NB4 (cell line): ENCODE measurements around the gene MSRB3.

ENCODE experiments used
- DNase-seq: peaks from one replicate; pipeline ENCODE4 v3.0.0; 2010; ENCODE audit warnings: low read depth
- H3K4me3 ChIP-seq: one replicate; pipeline ENCODE4 v1.5.1; 2011; ENCODE audit warnings: mild to moderate bottlenecking, low read depth, low read length, moderate library complexity
- MYC ChIP-seq: IDR thresholded peaks from 2 replicates; pipeline ENCODE4 v1.6.1; 2011; ENCODE audit warnings: low read depth, low read length
- POLR2A ChIP-seq: IDR thresholded peaks from 2 replicates; pipeline ENCODE4 v1.6.1; 2011; ENCODE audit warnings: mild to moderate bottlenecking; ENCODE audit not compliant: insufficient read length; ENCODE audit errors: extremely low read depth
- TF ChIP-seq, protein P1 (sequence below): IDR thresholded peaks from 2 replicates; pipeline ENCODE4 v1.6.1; 2011; ENCODE audit warnings: low read depth, low read length
- TF ChIP-seq, protein P2 (sequence below): IDR thresholded peaks from one replicate; pipeline ENCODE4 v1.5.1; 2012; ENCODE audit warnings: low read depth, low read length

The MSRB3 gene

DNA sequence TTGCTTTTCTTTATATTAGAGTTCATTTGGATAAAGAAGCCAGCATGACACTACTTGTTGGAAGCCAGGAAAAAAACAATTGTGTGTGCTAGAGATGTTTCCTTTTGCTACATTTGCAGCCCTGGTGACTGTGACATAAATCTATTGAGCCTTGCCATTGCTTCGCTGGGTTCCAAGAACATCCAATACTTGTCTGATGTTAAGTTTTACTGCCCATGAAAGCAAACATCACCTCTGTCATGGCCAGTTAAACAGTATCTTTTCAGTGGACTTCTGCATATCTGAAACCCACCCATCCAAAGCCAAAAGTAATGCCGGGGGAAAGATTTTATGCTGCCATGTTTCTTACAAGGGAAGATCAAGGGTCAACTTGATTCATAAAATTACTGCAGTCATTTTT, 184.0 kb downstream of the MSRB3 start:
- DNase-seq, result no peak
- TF ChIP-seq, protein P1, sequence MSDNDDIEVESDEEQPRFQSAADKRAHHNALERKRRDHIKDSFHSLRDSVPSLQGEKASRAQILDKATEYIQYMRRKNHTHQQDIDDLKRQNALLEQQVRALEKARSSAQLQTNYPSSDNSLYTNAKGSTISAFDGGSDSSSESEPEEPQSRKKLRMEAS, result no peak
- TF ChIP-seq, protein P2, sequence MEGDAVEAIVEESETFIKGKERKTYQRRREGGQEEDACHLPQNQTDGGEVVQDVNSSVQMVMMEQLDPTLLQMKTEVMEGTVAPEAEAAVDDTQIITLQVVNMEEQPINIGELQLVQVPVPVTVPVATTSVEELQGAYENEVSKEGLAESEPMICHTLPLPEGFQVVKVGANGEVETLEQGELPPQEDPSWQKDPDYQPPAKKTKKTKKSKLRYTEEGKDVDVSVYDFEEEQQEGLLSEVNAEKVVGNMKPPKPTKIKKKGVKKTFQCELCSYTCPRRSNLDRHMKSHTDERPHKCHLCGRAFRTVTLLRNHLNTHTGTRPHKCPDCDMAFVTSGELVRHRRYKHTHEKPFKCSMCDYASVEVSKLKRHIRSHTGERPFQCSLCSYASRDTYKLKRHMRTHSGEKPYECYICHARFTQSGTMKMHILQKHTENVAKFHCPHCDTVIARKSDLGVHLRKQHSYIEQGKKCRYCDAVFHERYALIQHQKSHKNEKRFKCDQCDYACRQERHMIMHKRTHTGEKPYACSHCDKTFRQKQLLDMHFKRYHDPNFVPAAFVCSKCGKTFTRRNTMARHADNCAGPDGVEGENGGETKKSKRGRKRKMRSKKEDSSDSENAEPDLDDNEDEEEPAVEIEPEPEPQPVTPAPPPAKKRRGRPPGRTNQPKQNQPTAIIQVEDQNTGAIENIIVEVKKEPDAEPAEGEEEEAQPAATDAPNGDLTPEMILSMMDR, result no peak
- TF ChIP-seq POLR2A, result no peak

DNA sequence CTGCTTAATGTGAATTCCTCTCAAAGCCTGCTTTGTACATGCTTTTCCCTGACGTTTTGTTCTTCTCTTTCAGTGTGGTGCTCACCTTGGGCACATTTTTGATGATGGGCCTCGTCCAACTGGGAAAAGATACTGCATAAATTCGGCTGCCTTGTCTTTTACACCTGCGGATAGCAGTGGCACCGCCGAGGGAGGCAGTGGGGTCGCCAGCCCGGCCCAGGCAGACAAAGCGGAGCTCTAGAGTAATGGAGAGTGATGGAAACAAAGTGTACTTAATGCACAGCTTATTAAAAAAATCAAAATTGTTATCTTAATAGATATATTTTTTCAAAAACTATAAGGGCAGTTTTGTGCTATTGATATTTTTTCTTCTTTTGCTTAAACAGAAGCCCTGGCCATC, 184.6 kb downstream of the MSRB3 start:
- TF ChIP-seq, protein P1, result no peak
- TF ChIP-seq POLR2A (no peak), MYC (no peak)
- TF ChIP-seq, protein P2, result no peak
- no peak for DNase-seq
- no peak overlapping the region for H3K4me3 ChIP-seq

More for the DNA sequence above, 184.0 kb downstream of the MSRB3 start:
- no peak overlapping the region for H3K4me3 ChIP-seq

DNA sequence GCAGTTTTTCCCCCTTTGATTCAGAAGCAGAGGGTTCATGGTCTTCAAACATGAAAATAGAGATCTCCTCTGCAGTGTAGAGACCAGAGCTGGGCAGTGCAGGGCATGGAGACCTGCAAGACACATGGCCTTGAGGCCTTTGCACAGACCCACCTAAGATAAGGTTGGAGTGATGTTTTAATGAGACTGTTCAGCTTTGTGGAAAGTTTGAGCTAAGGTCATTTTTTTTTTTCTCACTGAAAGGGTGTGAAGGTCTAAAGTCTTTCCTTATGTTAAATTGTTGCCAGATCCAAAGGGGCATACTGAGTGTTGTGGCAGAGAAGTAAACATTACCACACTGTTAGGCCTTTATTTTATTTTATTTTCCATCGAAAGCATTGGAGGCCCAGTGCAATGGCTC, 185.1 kb downstream of the MSRB3 start:
- no peak overlapping the region for H3K4me3 ChIP-seq
- TF ChIP-seq POLR2A (no peak), MYC (no peak)
- TF ChIP-seq, protein P1, result no peak
- TF ChIP-seq, protein P2, result no peak
- no peak for DNase-seq

DNA sequence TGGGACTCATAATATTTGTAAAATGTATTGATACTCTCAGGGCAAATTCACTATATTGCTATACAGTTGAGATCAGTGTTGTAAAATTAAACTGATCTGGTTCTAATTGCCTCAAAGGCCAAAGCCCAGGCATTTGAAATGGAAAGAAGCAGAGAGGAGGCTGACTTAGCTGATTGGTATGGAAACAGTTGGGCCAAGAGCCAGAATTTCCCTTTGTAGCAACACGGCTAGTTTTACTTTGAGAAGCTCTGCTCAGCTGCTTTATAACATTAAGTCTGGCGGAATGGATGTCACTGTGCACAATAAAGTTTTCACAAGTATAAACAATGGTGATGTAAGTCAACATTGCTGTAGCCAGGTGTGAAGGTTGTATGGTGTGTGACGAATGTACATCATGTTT, 186.4 kb downstream of the MSRB3 start:
- no peak for DNase-seq
- no peak overlapping the region for H3K4me3 ChIP-seq
- TF ChIP-seq, protein P2, result no peak
- TF ChIP-seq MYC (no peak), POLR2A (no peak)
- TF ChIP-seq, protein P1, result no peak

DNA sequence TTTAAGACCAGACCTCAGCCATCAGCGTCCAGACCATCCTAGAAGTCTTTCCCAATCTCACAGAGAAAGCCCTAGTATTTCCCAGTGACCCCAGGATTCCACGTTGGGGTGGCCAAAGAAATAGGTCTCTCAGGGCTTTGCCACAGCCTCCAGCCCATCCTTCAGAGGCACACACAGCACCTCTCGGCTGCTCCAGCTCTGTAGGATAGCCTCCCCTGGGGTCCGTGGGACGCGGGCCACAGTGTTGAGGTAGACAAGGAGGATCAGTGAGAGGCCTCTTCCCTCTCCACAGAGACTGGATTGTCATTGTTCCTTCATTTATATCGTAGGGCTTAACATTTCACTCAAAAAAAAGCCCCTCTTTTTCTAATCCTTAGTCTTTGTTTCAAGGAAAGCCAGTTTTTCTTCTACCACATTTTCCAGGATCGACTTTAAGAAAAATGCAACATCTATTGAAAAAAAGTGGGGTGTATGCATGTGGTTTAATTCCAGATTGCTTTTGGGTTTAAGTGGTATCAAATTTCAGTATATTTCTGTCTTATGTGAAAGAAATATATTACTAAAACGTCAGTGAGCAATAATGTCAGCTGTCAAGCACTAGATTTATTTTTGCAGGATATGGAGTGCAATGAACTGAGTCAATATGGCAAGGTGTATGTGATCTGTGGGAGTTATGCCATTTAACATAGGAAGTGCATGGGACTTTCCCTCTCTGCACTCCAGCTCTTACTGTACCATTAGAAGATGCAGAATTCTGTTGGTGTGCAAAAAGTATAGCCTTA, 187.5 kb downstream of the MSRB3 start:
- TF ChIP-seq MYC (no peak), POLR2A (no peak)
- TF ChIP-seq, protein P2, result no peak
- TF ChIP-seq, protein P1, result no peak
- H3K4me3 ChIP-seq, result no peak overlapping the region
- DNase-seq, result no peak

DNA sequence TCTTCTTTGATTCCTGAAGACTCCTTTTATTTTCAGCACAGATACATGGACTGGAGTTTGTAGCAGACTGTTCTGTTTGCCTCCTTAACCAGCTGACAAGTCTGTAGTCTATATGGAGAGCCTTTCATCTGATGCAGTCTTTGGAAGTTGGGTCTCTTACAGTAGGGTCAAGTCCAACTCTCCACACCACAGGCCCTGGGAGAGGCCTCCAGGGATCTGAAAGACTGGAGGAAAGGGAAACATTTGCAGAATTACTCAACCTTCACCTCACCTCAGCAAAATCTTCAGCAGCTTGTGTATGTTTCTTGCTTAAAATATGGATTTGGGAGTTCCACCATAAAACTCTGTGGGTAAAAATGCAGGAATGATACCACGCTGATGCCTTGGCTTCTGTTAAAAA, 188.4 kb downstream of the MSRB3 start:
- TF ChIP-seq MYC, result no peak
- no peak overlapping the region for H3K4me3 ChIP-seq
- DNase-seq, result no peak
